WTC11 (cell line): ENCODE measurements around the gene SF3B2. TPM values are rescaled to one million over a fixed set of nuclear protein-coding genes. Genes with fewer than 3 reads are reported as not detected.

Experiments used
- AFF4 ChIP-seq: sonication (generic); formaldehyde crosslinking; IDR thresholded peaks from 2 replicates; pipeline ENCODE4 v1.8.1; 2023; ENCODE audit warnings: mild to moderate bottlenecking, missing genetic modification reagents, borderline replicate concordance
- ATF1 ChIP-seq: sonication (generic); formaldehyde crosslinking; IDR thresholded peaks from 2 replicates; pipeline ENCODE4 v1.8.1; 2023; ENCODE audit warnings: mild to moderate bottlenecking, moderate library complexity, missing genetic modification reagents
- ATF2 ChIP-seq: sonication (generic); formaldehyde crosslinking; IDR thresholded peaks from 2 replicates; pipeline ENCODE4 v1.8.1; 2022; ENCODE audit warnings: low read depth, missing genetic modification reagents, borderline replicate concordance
- CREB1 ChIP-seq: sonication (generic); formaldehyde crosslinking; IDR thresholded peaks from 2 replicates; pipeline ENCODE4 v1.8.0; 2023; ENCODE audit warnings: mild to moderate bottlenecking, missing genetic modification reagents
- E2F1 ChIP-seq: sonication (generic); formaldehyde crosslinking; IDR thresholded peaks from 2 replicates; pipeline ENCODE4 v1.8.0; 2022; ENCODE audit warnings: mild to moderate bottlenecking, missing genetic modification reagents
- ELF4 ChIP-seq: sonication (generic); formaldehyde crosslinking; IDR thresholded peaks from 2 replicates; pipeline ENCODE4 v1.8.1; 2022; ENCODE audit warnings: low read depth, mild to moderate bottlenecking, moderate library complexity, missing genetic modification reagents
- EMX1 ChIP-seq: fragments of 250-450 bp; sonication (Bioruptor Pico); IDR thresholded peaks from 2 replicates; pipeline ENCODE4 v1.8.0; 2021; ENCODE audit warnings: mild to moderate bottlenecking
- ETV6 ChIP-seq: sonication (generic); formaldehyde crosslinking; IDR thresholded peaks from 2 replicates; pipeline ENCODE4 v1.8.1; 2022; ENCODE audit warnings: mild to moderate bottlenecking, missing genetic modification reagents
- FOXJ3 ChIP-seq: sonication (generic); formaldehyde crosslinking; IDR thresholded peaks from 2 replicates; pipeline ENCODE4 v1.9.0; 2021; ENCODE audit warnings: missing genetic modification reagents, mild to moderate bottlenecking, borderline replicate concordance
- GABPB1 ChIP-seq: sonication (generic); formaldehyde crosslinking; IDR thresholded peaks from 2 replicates; pipeline ENCODE4 v1.8.1; 2023; ENCODE audit warnings: mild to moderate bottlenecking, missing genetic modification reagents
- GRHL2 ChIP-seq: fragments of 250-450 bp; sonication (Bioruptor Pico); IDR thresholded peaks from 2 replicates; pipeline ENCODE4 v1.8.0; 2022; ENCODE audit warnings: mild to moderate bottlenecking, moderate library complexity; ENCODE audit not compliant: insufficient replicate concordance, severe bottlenecking
- HMGA2 ChIP-seq: fragments of 250-450 bp; sonication (Bioruptor Pico); IDR thresholded peaks from 2 replicates; pipeline ENCODE4 v1.4.0; 2021; ENCODE audit warnings: mild to moderate bottlenecking, moderate library complexity
- MYBL2 ChIP-seq: sonication (generic); formaldehyde crosslinking; IDR thresholded peaks from 2 replicates; pipeline ENCODE4 v1.8.1; 2023; ENCODE audit warnings: mild to moderate bottlenecking, moderate library complexity, missing genetic modification reagents
- NFYB ChIP-seq: sonication (generic); formaldehyde crosslinking; conservative IDR thresholded peaks from 2 replicates; pipeline ENCODE4 v1.8.0; 2022; ENCODE audit warnings: low read depth, missing genetic modification reagents
- NR1H2 ChIP-seq: sonication (generic); formaldehyde crosslinking; IDR thresholded peaks from 2 replicates; pipeline ENCODE4 v1.9.0; 2021; ENCODE audit warnings: mild to moderate bottlenecking, moderate library complexity, missing genetic modification reagents
- NR3C1 ChIP-seq: sonication (generic); formaldehyde crosslinking; conservative IDR thresholded peaks from 2 replicates; pipeline ENCODE4 v1.8.1; 2023; ENCODE audit warnings: low read depth, mild to moderate bottlenecking, missing genetic modification reagents
- RELA ChIP-seq: sonication (generic); formaldehyde crosslinking; IDR thresholded peaks from 2 replicates; pipeline ENCODE4 v1.8.1; 2022; ENCODE audit warnings: missing genetic modification reagents, mild to moderate bottlenecking, borderline replicate concordance
- SOX15 ChIP-seq: fragments of 250-450 bp; sonication (Bioruptor Pico); IDR thresholded peaks from 2 replicates; pipeline ENCODE4 v1.9.0; 2021; ENCODE audit warnings: mild to moderate bottlenecking
- SP1 ChIP-seq: sonication (generic); formaldehyde crosslinking; conservative IDR thresholded peaks from 2 replicates; pipeline ENCODE4 v1.8.1; 2022; ENCODE audit warnings: missing genetic modification reagents
- ZBTB21 ChIP-seq: sonication (generic); formaldehyde crosslinking; IDR thresholded peaks from 2 replicates; pipeline ENCODE4 v1.8.1; 2023; ENCODE audit warnings: mild to moderate bottlenecking, missing genetic modification reagents, borderline replicate concordance
- ZBTB43 ChIP-seq: sonication (generic); formaldehyde crosslinking; IDR thresholded peaks from 2 replicates; pipeline ENCODE4 v1.8.1; 2023; ENCODE audit warnings: mild to moderate bottlenecking, missing genetic modification reagents
- ZNF138 ChIP-seq: sonication (generic); formaldehyde crosslinking; conservative IDR thresholded peaks from 2 replicates; pipeline ENCODE4 v1.8.1; 2022; ENCODE audit warnings: mild to moderate bottlenecking, moderate library complexity, missing genetic modification reagents
- total RNA-seq: library from RNA; stranded (reverse); gene quantifications from 3 replicates; pipeline ENCODE4 v1.2.3, GENCODE V29; 2021
- TF ChIP-seq, protein P1 (sequence below): sonication (generic); formaldehyde crosslinking; IDR thresholded peaks from 2 replicates; pipeline ENCODE4 v1.8.0; 2023; ENCODE audit warnings: mild to moderate bottlenecking, missing genetic modification reagents
- TF ChIP-seq, protein P2 (sequence below): sonication (generic); formaldehyde crosslinking; IDR thresholded peaks from 2 replicates; pipeline ENCODE4 v1.8.0; 2023; ENCODE audit warnings: missing genetic modification reagents
- TF ChIP-seq, protein P3 (sequence below): sonication (generic); formaldehyde crosslinking; IDR thresholded peaks from 2 replicates; pipeline ENCODE4 v1.8.0; 2022; ENCODE audit warnings: mild to moderate bottlenecking, missing genetic modification reagents
- TF ChIP-seq, protein P4 (sequence below): sonication (generic); formaldehyde crosslinking; IDR thresholded peaks from 2 replicates; pipeline ENCODE4 v1.8.1; 2022; ENCODE audit warnings: low read depth, mild to moderate bottlenecking, moderate library complexity, missing genetic modification reagents, borderline replicate concordance

SF3B2 gene
- total RNA-seq, 1 experiment from 2014 or later = 295 TPM

- TF ChIP-seq E2F1 (CRISPR knock-in tag) (no peak), CREB1 (0 out of 2 replicates have a peak, but pooled peaks have one; percentile 53), NFYB (CRISPR knock-in tag) (peak; percentile 69), NR1H2 (CRISPR knock-in tag) (no peak), EMX1 (no peak), SP1 (CRISPR knock-in tag) (peak; percentile 86), FOXJ3 (CRISPR knock-in tag) (no peak), SOX15 (CRISPR knock-in tag) (no peak), MYBL2 (CRISPR knock-in tag) (no peak; the same call in 1 of the 2 replicates), HMGA2 (CRISPR knock-in tag) (no peak), ETV6 (CRISPR knock-in tag) (peak; percentile 80; the same call in 1 of the 2 replicates), ATF1 (no peak), ZBTB21 (no peak; the same call in 1 of the 2 replicates), ELF4 (CRISPR knock-in tag) (no peak), GRHL2 (no peak), NR3C1 (CRISPR knock-in tag) (no peak), AFF4 (CRISPR knock-in tag) (no peak), ZBTB43 (CRISPR knock-in tag) (no peak), RELA (CRISPR knock-in tag) (no peak), GABPB1 (CRISPR knock-in tag) (peak; percentile 54), ZNF138 (no peak), ATF2 (CRISPR knock-in tag) (no peak)
- TF ChIP-seq, protein P1, sequence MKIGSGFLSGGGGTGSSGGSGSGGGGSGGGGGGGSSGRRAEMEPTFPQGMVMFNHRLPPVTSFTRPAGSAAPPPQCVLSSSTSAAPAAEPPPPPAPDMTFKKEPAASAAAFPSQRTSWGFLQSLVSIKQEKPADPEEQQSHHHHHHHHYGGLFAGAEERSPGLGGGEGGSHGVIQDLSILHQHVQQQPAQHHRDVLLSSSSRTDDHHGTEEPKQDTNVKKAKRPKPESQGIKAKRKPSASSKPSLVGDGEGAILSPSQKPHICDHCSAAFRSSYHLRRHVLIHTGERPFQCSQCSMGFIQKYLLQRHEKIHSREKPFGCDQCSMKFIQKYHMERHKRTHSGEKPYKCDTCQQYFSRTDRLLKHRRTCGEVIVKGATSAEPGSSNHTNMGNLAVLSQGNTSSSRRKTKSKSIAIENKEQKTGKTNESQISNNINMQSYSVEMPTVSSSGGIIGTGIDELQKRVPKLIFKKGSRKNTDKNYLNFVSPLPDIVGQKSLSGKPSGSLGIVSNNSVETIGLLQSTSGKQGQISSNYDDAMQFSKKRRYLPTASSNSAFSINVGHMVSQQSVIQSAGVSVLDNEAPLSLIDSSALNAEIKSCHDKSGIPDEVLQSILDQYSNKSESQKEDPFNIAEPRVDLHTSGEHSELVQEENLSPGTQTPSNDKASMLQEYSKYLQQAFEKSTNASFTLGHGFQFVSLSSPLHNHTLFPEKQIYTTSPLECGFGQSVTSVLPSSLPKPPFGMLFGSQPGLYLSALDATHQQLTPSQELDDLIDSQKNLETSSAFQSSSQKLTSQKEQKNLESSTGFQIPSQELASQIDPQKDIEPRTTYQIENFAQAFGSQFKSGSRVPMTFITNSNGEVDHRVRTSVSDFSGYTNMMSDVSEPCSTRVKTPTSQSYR (CRISPR knock-in tag) = no peak
- TF ChIP-seq, protein P2, sequence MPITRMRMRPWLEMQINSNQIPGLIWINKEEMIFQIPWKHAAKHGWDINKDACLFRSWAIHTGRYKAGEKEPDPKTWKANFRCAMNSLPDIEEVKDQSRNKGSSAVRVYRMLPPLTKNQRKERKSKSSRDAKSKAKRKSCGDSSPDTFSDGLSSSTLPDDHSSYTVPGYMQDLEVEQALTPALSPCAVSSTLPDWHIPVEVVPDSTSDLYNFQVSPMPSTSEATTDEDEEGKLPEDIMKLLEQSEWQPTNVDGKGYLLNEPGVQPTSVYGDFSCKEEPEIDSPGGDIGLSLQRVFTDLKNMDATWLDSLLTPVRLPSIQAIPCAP (CRISPR knock-in tag) = no peak
- TF ChIP-seq, protein P3, sequence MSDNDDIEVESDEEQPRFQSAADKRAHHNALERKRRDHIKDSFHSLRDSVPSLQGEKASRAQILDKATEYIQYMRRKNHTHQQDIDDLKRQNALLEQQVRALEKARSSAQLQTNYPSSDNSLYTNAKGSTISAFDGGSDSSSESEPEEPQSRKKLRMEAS = peak; percentile 81
- TF ChIP-seq, protein P4, sequence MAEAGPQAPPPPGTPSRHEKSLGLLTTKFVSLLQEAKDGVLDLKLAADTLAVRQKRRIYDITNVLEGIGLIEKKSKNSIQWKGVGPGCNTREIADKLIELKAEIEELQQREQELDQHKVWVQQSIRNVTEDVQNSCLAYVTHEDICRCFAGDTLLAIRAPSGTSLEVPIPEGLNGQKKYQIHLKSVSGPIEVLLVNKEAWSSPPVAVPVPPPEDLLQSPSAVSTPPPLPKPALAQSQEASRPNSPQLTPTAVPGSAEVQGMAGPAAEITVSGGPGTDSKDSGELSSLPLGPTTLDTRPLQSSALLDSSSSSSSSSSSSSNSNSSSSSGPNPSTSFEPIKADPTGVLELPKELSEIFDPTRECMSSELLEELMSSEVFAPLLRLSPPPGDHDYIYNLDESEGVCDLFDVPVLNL = no peak
These were observed at the start of gene SF3B2 (continued) for GRCh38 chr11:66051766-66052663.
